ENCODE results near the gene SCN1B. TPM values are rescaled to one million over a fixed set of nuclear protein-coding genes. Genes with fewer than 3 reads are reported as not detected.
A peak's percentile ranks its signal among the peaks of the same experiment; 100 is the strongest.

SCN1B gene
- total RNA-seq, 1 donor: 4.7 TPM

- no peak overlapping the region for H3K4me3 ChIP-seq (ENCODE audit: insufficient read depth, low read length)
- H4K20me1 ChIP-seq (ENCODE audit: insufficient read depth, low read length): no peaks in the 10 kb centered on the region
- H3K27me3 ChIP-seq (ENCODE audit: insufficient read depth, low read length): no peaks in the 10 kb centered on the region
- no peak overlapping the region for H3K27ac ChIP-seq (ENCODE audit: low read depth, low read length)
- no peak overlapping the region for H2AFZ ChIP-seq (ENCODE audit: low read length)
- no peak overlapping the region for H3K4me2 ChIP-seq (ENCODE audit: insufficient read depth, low read length)
- no peak for TF ChIP-seq CTCF (IDR thresholded peaks at IDR 0.05; ENCODE audit: extremely low read depth, low read depth, low read length)
- H3K79me2 ChIP-seq (ENCODE audit: insufficient read depth, low read length): no peaks in the 10 kb centered on the region
- no peaks in the 10 kb centered on the region for H3K36me3 ChIP-seq (ENCODE audit: insufficient read depth, low read length)
- H3K9me3 ChIP-seq (ENCODE audit: low read depth, low read length): peaks cover 3% of the 10 kb centered on the region
- no peak for DNase-seq (ENCODE audit: insufficient read length, low spot score, missing footprints)
- H3K4me1 ChIP-seq (ENCODE audit: insufficient read depth, low read length): no peaks in the 10 kb centered on the region
Observed at GRCh38 chr19:35068941-35069634, 38.8 kb downstream of the SCN1B start.

GRCh38 chr19:35069696-35070095 is 39.4 kb downstream of the SCN1B start:
- H2AFZ ChIP-seq (ENCODE audit: low read length): no peak overlapping the region

GRCh38 chr19:35070471-35070870 is 40.2 kb downstream of the SCN1B start:
- peaks cover 3% of the 10 kb centered on the region for H3K9me3 ChIP-seq (ENCODE audit: low read depth, low read length)
- H3K36me3 ChIP-seq (ENCODE audit: insufficient read depth, low read length): no peaks in the 10 kb centered on the region
- H3K79me2 ChIP-seq (ENCODE audit: insufficient read depth, low read length): no peaks in the 10 kb centered on the region
- no peak overlapping the region for H2AFZ ChIP-seq (ENCODE audit: low read length)
- no peak overlapping the region for H3K27ac ChIP-seq (ENCODE audit: low read depth, low read length)
- no peak for TF ChIP-seq CTCF (IDR thresholded peaks at IDR 0.05; ENCODE audit: extremely low read depth, low read depth, low read length)
- H3K4me3 ChIP-seq (ENCODE audit: insufficient read depth, low read length): no peak overlapping the region
- no peaks in the 10 kb centered on the region for H4K20me1 ChIP-seq (ENCODE audit: insufficient read depth, low read length)
- no peaks in the 10 kb centered on the region for H3K4me1 ChIP-seq (ENCODE audit: insufficient read depth, low read length)
- H3K27me3 ChIP-seq (ENCODE audit: insufficient read depth, low read length): no peaks in the 10 kb centered on the region
- no peak overlapping the region for H3K4me2 ChIP-seq (ENCODE audit: insufficient read depth, low read length)
- no peak for DNase-seq (ENCODE audit: insufficient read length, low spot score, missing footprints)

More at GRCh38 chr19:35069696-35070095, 39.4 kb downstream of the SCN1B start:
- Histone ChIP-seq H3K4me2 (ENCODE audit: insufficient read depth, low read length) (no peak overlapping the region), H3K79me2 (ENCODE audit: insufficient read depth, low read length) (no peaks in the 10 kb centered on the region), H3K36me3 (ENCODE audit: insufficient read depth, low read length) (no peaks in the 10 kb centered on the region), H3K4me1 (ENCODE audit: insufficient read depth, low read length) (no peaks in the 10 kb centered on the region), H3K27me3 (ENCODE audit: insufficient read depth, low read length) (no peaks in the 10 kb centered on the region), H3K9me3 (ENCODE audit: low read depth, low read length) (peaks cover 3% of the 10 kb centered on the region), H4K20me1 (ENCODE audit: insufficient read depth, low read length) (no peaks in the 10 kb centered on the region), H3K27ac (ENCODE audit: low read depth, low read length) (no peak overlapping the region), H3K4me3 (ENCODE audit: insufficient read depth, low read length) (no peak overlapping the region)
- TF ChIP-seq CTCF (IDR thresholded peaks at IDR 0.05; ENCODE audit: extremely low read depth, low read depth, low read length): no peak
- no peak for DNase-seq (ENCODE audit: insufficient read length, low spot score, missing footprints)

GRCh38 chr19:35073516-35073915 is 43.2 kb downstream of the SCN1B start:
- no peaks in the 10 kb centered on the region for H3K4me1 ChIP-seq (ENCODE audit: insufficient read depth, low read length)

More at GRCh38 chr19:35073516-35073915, 43.2 kb downstream of the SCN1B start:
- TF ChIP-seq CTCF (IDR thresholded peaks at IDR 0.05; ENCODE audit: extremely low read depth, low read depth, low read length): no peak
- Histone ChIP-seq H3K27me3 (ENCODE audit: insufficient read depth, low read length) (no peaks in the 10 kb centered on the region), H3K9me3 (ENCODE audit: low read depth, low read length) (peaks cover 3% of the 10 kb centered on the region), H3K36me3 (ENCODE audit: insufficient read depth, low read length) (no peaks in the 10 kb centered on the region), H3K4me2 (ENCODE audit: insufficient read depth, low read length) (no peak overlapping the region), H3K4me3 (ENCODE audit: insufficient read depth, low read length) (no peak overlapping the region), H3K79me2 (ENCODE audit: insufficient read depth, low read length) (no peaks in the 10 kb centered on the region), H2AFZ (ENCODE audit: low read length) (no peak overlapping the region), H4K20me1 (ENCODE audit: insufficient read depth, low read length) (no peaks in the 10 kb centered on the region), H3K27ac (ENCODE audit: low read depth, low read length) (no peak overlapping the region)
- DNase-seq (ENCODE audit: insufficient read length, low spot score, missing footprints): peak; percentile 47

All from osteoblast (primary cell).